Keratinocyte (primary cell): Measurements from ENCODE around the gene HGF. TPM values are rescaled to one million over a fixed set of nuclear protein-coding genes. Genes with fewer than 3 reads are reported as not detected.
"Not testable (repeated sequence)": the region's sequence is repeated elsewhere in the genome, so short reads cannot be mapped to it uniquely, and the experiment has no call there.

Source experiments
- DNase-seq: peaks from one replicate; pipeline ENCODE4 v3.0.0-alpha.2; 2011; ENCODE audit warnings: low read depth, missing footprints, low spot score
- FAIRE-seq: peaks from 2 replicates; lab custom pipeline; 2011; peaks lifted over from hg19 to GRCh38; lab: Jason Lieb, UNC
- H2AFZ ChIP-seq: 2 replicates; pipeline ENCODE4 v1.6.0; 2012; ENCODE audit warnings: low read length, control low read depth, inconsistent platforms; ENCODE audit not compliant: control insufficient read depth
- H3K27ac ChIP-seq: 2 replicates; pipeline ENCODE4 v1.5.1; 2011; ENCODE audit warnings: low read length; ENCODE audit not compliant: control insufficient read depth, insufficient read depth
- H3K27me3 ChIP-seq: 3 replicates; pipeline ENCODE4 v1.6.0; 2011; ENCODE audit warnings: low read length; ENCODE audit not compliant: control insufficient read depth, insufficient read depth; ENCODE audit errors: extremely low read depth
- H3K36me3 ChIP-seq, 2 experiments: 2 replicates in 1 of 2; 3 replicates in 1 of 2; pipeline ENCODE4 v1.5.1; 2011; ENCODE audit warnings: low read length in 2 of 2, mild to moderate bottlenecking in 1 of 2; ENCODE audit not compliant: control insufficient read depth in 2 of 2, insufficient read depth in 2 of 2; ENCODE audit errors: extremely low read depth in 1 of 2
- H3K4me1 ChIP-seq: 3 replicates; pipeline ENCODE4 v1.5.1; 2011; ENCODE audit warnings: low read length; ENCODE audit not compliant: control insufficient read depth, insufficient read depth; ENCODE audit errors: extremely low read depth
- H3K4me2 ChIP-seq: 3 replicates; pipeline ENCODE4 v1.6.0; 2011; ENCODE audit warnings: low read depth, low read length; ENCODE audit not compliant: control insufficient read depth, insufficient read depth; ENCODE audit errors: extremely low read depth
- H3K4me3 ChIP-seq, 3 experiments: fragments of 200-600 bp in 1 of 3; sonication (generic) in 1 of 3; 2 replicates in 2 of 3; 3 replicates in 1 of 3; pipeline ENCODE4 v1.5.1; 2011 to 2016; ENCODE audit warnings: low read length in 3 of 3, mild to moderate bottlenecking in 3 of 3, control low read depth in 2 of 3, inconsistent platforms in 1 of 3, low read depth in 1 of 3, mixed read lengths in 1 of 3, mixed run types in 1 of 3, moderate library complexity in 1 of 3; ENCODE audit not compliant: control insufficient read depth in 2 of 3, insufficient read depth in 2 of 3; ENCODE audit errors: extremely low read depth in 1 of 3
- H3K79me2 ChIP-seq: 2 replicates; pipeline ENCODE4 v1.6.0; 2012; ENCODE audit warnings: low read length; ENCODE audit not compliant: control insufficient read depth, insufficient read depth
- H3K9ac ChIP-seq: 3 replicates; pipeline ENCODE4 v1.6.0; 2011; ENCODE audit warnings: low read length; ENCODE audit not compliant: control insufficient read depth, insufficient read depth; ENCODE audit errors: extremely low read depth
- H3K9me1 ChIP-seq: 3 replicates; pipeline ENCODE4 v1.6.0; 2011; ENCODE audit warnings: low read length; ENCODE audit not compliant: control insufficient read depth, insufficient read depth; ENCODE audit errors: extremely low read depth
- H3K9me3 ChIP-seq: 2 replicates; pipeline ENCODE4 v1.5.1; 2012; ENCODE audit warnings: low read depth, low read length; ENCODE audit not compliant: control insufficient read depth
- H4K20me1 ChIP-seq: 3 replicates; pipeline ENCODE4 v1.6.0; 2011; ENCODE audit warnings: low read length; ENCODE audit not compliant: control insufficient read depth, insufficient read depth; ENCODE audit errors: extremely low read depth
- CTCF ChIP-seq, 3 experiments: IDR thresholded peaks in 1 of 3; conservative IDR thresholded peaks in 1 of 3; optimal IDR thresholded peaks in 1 of 3; 2 replicates in 2 of 3; 3 replicates in 1 of 3; pipeline versions ENCODE3 to v1.5.1; 2011; ENCODE audit warnings: low read length in 3 of 3, mild to moderate bottlenecking in 3 of 3, moderate library complexity in 2 of 3, control low read depth in 1 of 3, inconsistent platforms in 1 of 3; ENCODE audit not compliant: insufficient read depth in 2 of 3; ENCODE audit errors: extremely low read depth in 1 of 3
- EZH2 ChIP-seq: IDR thresholded peaks from one replicate; pipeline ENCODE4 v1.6.1; 2012; ENCODE audit warnings: inconsistent platforms, mild to moderate bottlenecking, low read length, moderate library complexity
- dilution Hi-C: fragments of 300-500 bp; cut with MboI; formaldehyde crosslinking; loops from one replicate; pipeline ENCODE4 v1.7.0; 2020; ENCODE audit warnings: low sequenced_read_pairs; ENCODE audit not compliant: extremely low pct_ligation_motif_present
- polyA plus RNA-seq, 5 experiments: library from polyadenylated mRNA; depleted of rRNA in 3 of 5; stranded (reverse) in 3 of 5; stranded (forward) in 1 of 5; unstranded in 1 of 5; fragments of >200 nt; gene quantifications; 1 replicate in 1 of 5; 2 replicates in 3 of 5; 3 replicates in 1 of 5; pipeline versions ENCODE4 v1.2.1 to v1.2.3, GENCODE V29; 2011 to 2012; ENCODE audit warnings: missing spikeins in 2 of 5, low read depth in 1 of 5, low replicate concordance in 1 of 5

HGF gene
- polyA plus RNA-seq, 1 donor (not counting 4 experiments of a cell fraction or from before 2014, with no cell fraction given): not detected

DNA sequence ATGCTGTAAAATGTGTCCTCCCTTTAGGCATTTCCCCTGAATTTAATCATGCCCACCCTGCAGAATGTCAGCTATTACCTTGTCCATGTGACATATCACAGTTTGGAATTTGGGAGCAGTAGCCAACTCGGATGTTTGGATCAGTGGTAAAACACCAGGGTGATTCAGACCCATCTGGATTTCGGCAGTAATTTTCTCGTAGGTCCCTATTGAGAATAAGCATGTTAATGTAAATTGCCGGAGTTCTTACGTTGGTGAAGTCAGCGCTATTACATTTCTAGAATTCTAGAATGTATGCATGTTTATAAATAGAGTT lies 44.1 kb downstream of the HGF start:
- dilution Hi-C loops: loop anchor here (25.0 kb wide), 1 partner anchor 213 kb away; no protein-coding TSS in a partner anchor
- DNase-seq: no peak
- H3K4me2 ChIP-seq: no peak overlapping the region
- H3K27me3 ChIP-seq: no peaks in the 10 kb centered on the region
- no peak overlapping the region for H2AFZ ChIP-seq
- no peaks in the 10 kb centered on the region for H3K36me3 ChIP-seq
- peak; percentile 55 for FAIRE-seq
- no peaks in the 10 kb centered on the region for H4K20me1 ChIP-seq
- H3K27ac ChIP-seq: no peak overlapping the region
- H3K9ac ChIP-seq: no peak overlapping the region
- TF ChIP-seq EZH2 (no peak), CTCF (optimal IDR thresholded peaks at IDR 0.05 in 1 of 3, IDR thresholded peaks at IDR 0.05 in 1 of 3, conservative IDR thresholded peaks at IDR 0.05 in 1 of 3; ENCODE audit: extremely low read depth in 1 of 3, insufficient read depth in 2 of 3, low read length in 3 of 3) (no peak)
- no peaks in the 10 kb centered on the region for H3K79me2 ChIP-seq
- no peak overlapping the region for H3K4me3 ChIP-seq
- H3K9me1 ChIP-seq: no peaks in the 10 kb centered on the region
- no peaks in the 10 kb centered on the region for H3K4me1 ChIP-seq
- H3K9me3 ChIP-seq: no peaks in the 10 kb centered on the region

- H4K20me1 ChIP-seq: no peaks in the 10 kb centered on the region
- FAIRE-seq: no peak
- dilution Hi-C loops: loop anchor here (25.0 kb wide), 1 partner anchor 213 kb away; no protein-coding TSS in a partner anchor
- no peaks in the 10 kb centered on the region for H3K79me2 ChIP-seq
- H3K4me3 ChIP-seq: no peak overlapping the region
- no peaks in the 10 kb centered on the region for H3K36me3 ChIP-seq
- no peak overlapping the region for H3K9ac ChIP-seq
- no peaks in the 10 kb centered on the region for H3K9me1 ChIP-seq
- TF ChIP-seq CTCF (optimal IDR thresholded peaks at IDR 0.05 in 1 of 3, IDR thresholded peaks at IDR 0.05 in 1 of 3, conservative IDR thresholded peaks at IDR 0.05 in 1 of 3; ENCODE audit: extremely low read depth in 1 of 3, insufficient read depth in 2 of 3, low read length in 3 of 3) (no peak), EZH2 (no peak)
- no peak overlapping the region for H3K4me2 ChIP-seq
- no peaks in the 10 kb centered on the region for H3K4me1 ChIP-seq
- no peak overlapping the region for H2AFZ ChIP-seq
- H3K27me3 ChIP-seq: no peaks in the 10 kb centered on the region
- no peaks in the 10 kb centered on the region for H3K9me3 ChIP-seq
- H3K27ac ChIP-seq: no peak overlapping the region
- no peak for DNase-seq
Observed at GRCh38 chr7:81725003-81725811, 44.6 kb downstream of the HGF start.

DNA sequence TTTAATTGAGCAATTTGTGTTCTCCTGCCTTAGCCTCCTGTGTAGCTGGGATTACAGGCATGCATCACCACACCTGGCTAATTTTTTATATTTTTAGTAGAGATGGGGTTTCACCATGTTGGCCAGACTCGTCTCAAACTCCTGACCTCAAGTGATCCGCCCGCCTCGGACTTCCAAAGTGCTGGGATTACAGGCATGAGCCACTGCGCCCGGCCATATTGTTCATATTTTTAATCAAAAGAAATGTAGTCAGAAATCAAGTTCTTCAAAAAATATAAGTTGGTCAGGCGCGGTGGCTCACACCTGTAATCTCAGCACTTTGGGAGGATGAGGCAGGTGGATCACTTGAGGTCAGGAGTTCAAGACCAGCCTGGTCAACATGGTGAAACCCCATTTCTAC lies 47.6 kb downstream of the HGF start:
- DNase-seq, H3K79me2 ChIP-seq, H3K36me3 ChIP-seq, H3K27me3 ChIP-seq, H3K4me1 ChIP-seq, H4K20me1 ChIP-seq, dilution Hi-C loops, H3K4me2 ChIP-seq, H3K27ac ChIP-seq, H2AFZ ChIP-seq, H3K4me3 ChIP-seq, H3K9me1 ChIP-seq, H3K9ac ChIP-seq, H3K9me3 ChIP-seq, FAIRE-seq: not testable (repeated sequence)
